AG09309 (cell line): ENCODE measurements around the gene SAXO1.
"Not testable (repeated sequence)": the region's sequence is repeated elsewhere in the genome, so short reads cannot be mapped to it uniquely, and the experiment has no call there.

Experiments
- DNase-seq: peaks from one replicate; pipeline ENCODE4 v3.0.0-alpha.2; 2010; ENCODE audit warnings: low read depth
- H3K4me3 ChIP-seq: 2 replicates; pipeline ENCODE4 v1.5.1; 2011; ENCODE audit warnings: mild to moderate bottlenecking, low read depth, low read length, moderate library complexity; ENCODE audit not compliant: control insufficient read depth
- CTCF ChIP-seq: IDR thresholded peaks from 2 replicates; pipeline ENCODE4 v1.5.1; 2011; ENCODE audit warnings: mild to moderate bottlenecking, low read depth, low read length, inconsistent platforms; ENCODE audit not compliant: insufficient read depth, control insufficient read depth; ENCODE audit errors: missing control alignments

Gene SAXO1

GRCh38 chr9:19000133-19000532 lies 32.9 kb downstream of the SAXO1 start:
- TF ChIP-seq CTCF = no peak
- DNase-seq = no peak
- H3K4me3 ChIP-seq = no peak overlapping the region

GRCh38 chr9:18999173-18999785 lies 33.7 kb downstream of the SAXO1 start:
- no peak overlapping the region for H3K4me3 ChIP-seq
- no peak for DNase-seq
- TF ChIP-seq CTCF = no peak

- no peak for TF ChIP-seq CTCF
- H3K4me3 ChIP-seq = no peak overlapping the region
- DNase-seq = no peak
Observed at GRCh38 chr9:18997151-18997550, 35.9 kb downstream of the SAXO1 start.

- no peak for TF ChIP-seq CTCF
- DNase-seq = no peak
- no peak overlapping the region for H3K4me3 ChIP-seq
Observed at GRCh38 chr9:18996211-18996610, 36.8 kb downstream of the SAXO1 start.

- TF ChIP-seq CTCF = no peak
- H3K4me3 ChIP-seq = no peak overlapping the region
- DNase-seq = no peak
Observed at GRCh38 chr9:18994263-18994916, 38.6 kb downstream of the SAXO1 start.

- not testable (repeated sequence) for H3K4me3 ChIP-seq, DNase-seq
Observed at GRCh38 chr9:18991197-18991596, 41.8 kb downstream of the SAXO1 start.

- no peak for TF ChIP-seq CTCF
- no peak overlapping the region for H3K4me3 ChIP-seq
- DNase-seq = no peak
Observed at GRCh38 chr9:18990494-18990893, 42.5 kb downstream of the SAXO1 start.
